Mucosa of descending colon (tissue), 3 donors: ENCODE measurements around the gene TMEM167A. TPM values are rescaled to one million over a fixed set of nuclear protein-coding genes. Genes with fewer than 3 reads are reported as not detected.

Source experiments
- ATAC-seq: fragments of 200-7000 bp; cut with Tn5 transposase; one replicate; pipeline ENCODE4 v1.9.1; 2020; ENCODE audit warnings: mild to moderate bottlenecking, moderate library complexity
- DNase-seq, 3 donors: peaks; one replicate each; pipeline ENCODE4 v3.0.0-alpha.2; 2020
- H3K36me3 ChIP-seq: fragments of 200-600 bp; one replicate; pipeline ENCODE4 v1.8.0; 2021; ENCODE audit warnings: low read depth, mild to moderate bottlenecking
- H3K4me1 ChIP-seq: fragments of 200-600 bp; one replicate; pipeline ENCODE4 v1.8.0; 2021; ENCODE audit warnings: low read depth, mild to moderate bottlenecking
- H3K4me3 ChIP-seq: fragments of 200-600 bp; one replicate; pipeline ENCODE4 v1.8.0; 2021; ENCODE audit warnings: mild to moderate bottlenecking
- H3K9me3 ChIP-seq: fragments of 200-600 bp; one replicate; pipeline ENCODE4 v1.8.0; 2021; ENCODE audit warnings: mild to moderate bottlenecking
- intact Hi-C, 2 donors: fragments of 100-400 bp; cut with DNase I in 1 of 2; cut with micrococcal nuclease in 1 of 2; formaldehyde crosslinking; loops; one replicate each; pipeline versions ENCODE4 v1.11.0 to v1.11.1; 2022; cut with DNase I, micrococcal nuclease
- total RNA-seq, 3 donors: library from RNA; stranded (reverse); fragmentation: NEBNext Ultra II Directional in 2 of 3; extraction: Animal tissue kit (Norgen Biotek cat#: 25700) in 2 of 3; gene quantifications; one replicate each; pipeline versions ENCODE4 v1.2.1 to v1.2.4, GENCODE V29; 2021 to 2023
- TF ChIP-seq, protein P1 (sequence below): fragments of 200-600 bp; IDR thresholded peaks from one replicate; pipeline ENCODE4 v1.8.0; 2022; ENCODE audit warnings: antibody characterized with exemption, mild to moderate bottlenecking
- donor health status: DM: no; HTN: no; CAD: no; lungs with moderate emphysema.
- donor health status: DM: no; HTN: no; CAD: no.
- donor health status: DM: no; HTN: yes; CAD: no.

TMEM167A gene
- total RNA-seq, 3 donors from 2014 or later = 59.9 to 75.1 (median 62.6) TPM

DNA sequence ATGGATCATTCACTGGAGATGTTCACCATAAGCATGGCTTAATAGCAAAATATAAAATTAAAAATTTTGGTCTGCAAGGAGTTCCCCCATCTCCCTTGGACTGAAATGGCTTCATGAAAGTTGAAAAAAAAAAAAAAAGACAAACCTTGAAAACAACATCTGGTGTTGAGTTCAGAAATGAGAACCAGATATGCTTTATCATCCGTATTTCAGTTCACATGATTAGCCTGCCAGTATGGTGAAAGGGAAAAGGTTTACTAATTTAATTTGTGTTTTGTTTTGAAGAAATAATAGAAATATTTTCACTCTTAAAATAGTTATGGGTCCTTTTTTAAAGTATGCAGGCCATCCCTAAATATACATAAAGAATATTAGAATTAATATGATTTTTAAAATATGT is 67.8 kb downstream of the TMEM167A start:
- ATAC-seq (no peak), DNase-seq (no peak)
- Histone ChIP-seq H3K4me1 (no peaks in the 10 kb centered on the region), H3K9me3 (no peaks in the 10 kb centered on the region), H3K36me3 (no peaks in the 10 kb centered on the region), H3K4me3 (no peak overlapping the region)
- intact Hi-C loops = no loop called here
- TF ChIP-seq, protein P1, sequence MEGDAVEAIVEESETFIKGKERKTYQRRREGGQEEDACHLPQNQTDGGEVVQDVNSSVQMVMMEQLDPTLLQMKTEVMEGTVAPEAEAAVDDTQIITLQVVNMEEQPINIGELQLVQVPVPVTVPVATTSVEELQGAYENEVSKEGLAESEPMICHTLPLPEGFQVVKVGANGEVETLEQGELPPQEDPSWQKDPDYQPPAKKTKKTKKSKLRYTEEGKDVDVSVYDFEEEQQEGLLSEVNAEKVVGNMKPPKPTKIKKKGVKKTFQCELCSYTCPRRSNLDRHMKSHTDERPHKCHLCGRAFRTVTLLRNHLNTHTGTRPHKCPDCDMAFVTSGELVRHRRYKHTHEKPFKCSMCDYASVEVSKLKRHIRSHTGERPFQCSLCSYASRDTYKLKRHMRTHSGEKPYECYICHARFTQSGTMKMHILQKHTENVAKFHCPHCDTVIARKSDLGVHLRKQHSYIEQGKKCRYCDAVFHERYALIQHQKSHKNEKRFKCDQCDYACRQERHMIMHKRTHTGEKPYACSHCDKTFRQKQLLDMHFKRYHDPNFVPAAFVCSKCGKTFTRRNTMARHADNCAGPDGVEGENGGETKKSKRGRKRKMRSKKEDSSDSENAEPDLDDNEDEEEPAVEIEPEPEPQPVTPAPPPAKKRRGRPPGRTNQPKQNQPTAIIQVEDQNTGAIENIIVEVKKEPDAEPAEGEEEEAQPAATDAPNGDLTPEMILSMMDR = no peak

DNA sequence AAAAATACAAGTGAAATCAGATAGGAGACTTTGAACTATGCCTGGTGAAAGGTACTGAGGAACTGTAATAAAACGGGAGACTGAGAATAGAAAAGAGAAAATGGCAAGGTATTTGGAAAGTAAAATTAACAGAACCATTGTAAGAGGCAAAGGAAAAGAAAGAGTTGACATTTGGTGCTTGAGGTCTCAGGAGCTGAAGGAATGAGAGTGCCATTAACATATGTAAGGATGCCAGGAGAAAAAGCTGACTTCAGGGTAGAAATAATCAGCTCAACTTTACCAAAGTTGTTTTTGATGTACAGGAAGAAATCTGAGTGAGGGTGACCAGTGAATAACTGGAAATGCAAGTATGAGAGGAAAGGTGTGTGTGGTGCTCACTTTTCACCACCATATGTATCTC is 69.4 kb downstream of the TMEM167A start:
- no peak overlapping the region for H3K4me3 ChIP-seq
- ATAC-seq (no peak), DNase-seq (no peak)
- TF ChIP-seq, protein P1 = no peak
- H3K36me3 ChIP-seq = no peaks in the 10 kb centered on the region
- intact Hi-C loops = no loop called here
- H3K4me1 ChIP-seq = no peaks in the 10 kb centered on the region
- no peaks in the 10 kb centered on the region for H3K9me3 ChIP-seq

DNA sequence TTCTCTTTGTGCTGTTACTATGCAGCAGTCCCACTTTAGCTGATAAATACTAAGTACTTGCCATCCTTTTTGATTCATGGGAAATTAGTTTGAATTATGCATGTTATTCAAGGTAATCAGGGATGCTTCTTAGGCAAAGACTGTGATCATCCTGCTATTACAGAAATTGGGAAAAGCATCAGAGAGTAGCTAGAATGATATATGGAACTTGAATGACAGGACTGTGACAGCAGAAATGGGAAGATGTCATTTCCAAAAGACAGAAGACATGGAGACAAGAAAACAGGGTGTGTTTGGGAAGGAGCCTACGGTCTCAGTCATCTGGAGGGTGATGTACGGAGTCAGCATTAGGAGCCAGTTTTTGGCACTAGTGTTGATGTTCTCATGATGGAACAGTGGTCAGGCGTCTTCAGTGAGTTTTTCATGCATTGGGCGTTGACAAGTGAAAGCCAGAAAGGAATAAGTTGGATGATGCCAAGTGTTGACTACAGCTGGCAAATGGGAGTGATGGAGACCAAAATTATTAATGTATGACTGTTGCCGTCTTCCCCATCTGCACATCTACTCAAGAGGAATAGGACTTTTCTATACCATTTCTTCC is 70.4 kb downstream of the TMEM167A start:
- Histone ChIP-seq H3K36me3 (no peaks in the 10 kb centered on the region), H3K4me1 (no peaks in the 10 kb centered on the region), H3K9me3 (no peaks in the 10 kb centered on the region), H3K4me3 (no peak overlapping the region)
- TF ChIP-seq, protein P1 = no peak
- DNase-seq = no peak
- intact Hi-C loops = no loop called here
- no peak for ATAC-seq

DNA sequence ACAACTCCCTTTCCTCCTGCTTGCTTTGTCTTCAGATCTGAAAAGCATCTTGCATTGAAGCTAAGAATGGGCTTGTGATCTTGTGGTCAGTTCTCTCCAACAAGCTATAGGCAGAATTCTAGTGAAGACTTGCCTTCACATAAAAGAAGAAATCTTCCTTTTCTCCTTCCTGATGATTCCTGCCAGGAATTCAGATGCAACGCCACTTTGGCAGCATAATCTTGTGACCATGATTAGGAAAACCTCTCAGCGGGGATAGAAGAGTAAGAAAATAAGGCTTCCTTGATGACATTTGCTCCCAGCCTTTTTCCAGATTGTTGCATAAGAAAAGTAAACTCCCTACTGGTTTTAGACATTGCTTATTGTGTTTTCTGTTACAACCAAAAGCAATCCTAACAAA is 73.4 kb downstream of the TMEM167A start:
- intact Hi-C loops = no loop called here
- TF ChIP-seq, protein P1 = no peak
- no peaks in the 10 kb centered on the region for H3K36me3 ChIP-seq
- no peaks in the 10 kb centered on the region for H3K4me1 ChIP-seq
- no peaks in the 10 kb centered on the region for H3K9me3 ChIP-seq
- H3K4me3 ChIP-seq = no peak overlapping the region
- no peak for ATAC-seq
- no peak for DNase-seq

Other genes with a start within 250 kb of the TMEM167A start
- 1 to 10 TPM; 6.4 to 8.3 (median 8.1) TPM for gene XRCC4, start 153 bp upstream of the TMEM167A start, total RNA-seq